Cerebellar nuclear complex (tissue), 1 donor: ENCODE results near the gene TAL1.

Experiments used
- DNase-seq, 2 experiments: peaks; one replicate each; lab custom pipeline; 2025; lab: John Stamatoyannopoulos, UW

TAL1 gene

DNA sequence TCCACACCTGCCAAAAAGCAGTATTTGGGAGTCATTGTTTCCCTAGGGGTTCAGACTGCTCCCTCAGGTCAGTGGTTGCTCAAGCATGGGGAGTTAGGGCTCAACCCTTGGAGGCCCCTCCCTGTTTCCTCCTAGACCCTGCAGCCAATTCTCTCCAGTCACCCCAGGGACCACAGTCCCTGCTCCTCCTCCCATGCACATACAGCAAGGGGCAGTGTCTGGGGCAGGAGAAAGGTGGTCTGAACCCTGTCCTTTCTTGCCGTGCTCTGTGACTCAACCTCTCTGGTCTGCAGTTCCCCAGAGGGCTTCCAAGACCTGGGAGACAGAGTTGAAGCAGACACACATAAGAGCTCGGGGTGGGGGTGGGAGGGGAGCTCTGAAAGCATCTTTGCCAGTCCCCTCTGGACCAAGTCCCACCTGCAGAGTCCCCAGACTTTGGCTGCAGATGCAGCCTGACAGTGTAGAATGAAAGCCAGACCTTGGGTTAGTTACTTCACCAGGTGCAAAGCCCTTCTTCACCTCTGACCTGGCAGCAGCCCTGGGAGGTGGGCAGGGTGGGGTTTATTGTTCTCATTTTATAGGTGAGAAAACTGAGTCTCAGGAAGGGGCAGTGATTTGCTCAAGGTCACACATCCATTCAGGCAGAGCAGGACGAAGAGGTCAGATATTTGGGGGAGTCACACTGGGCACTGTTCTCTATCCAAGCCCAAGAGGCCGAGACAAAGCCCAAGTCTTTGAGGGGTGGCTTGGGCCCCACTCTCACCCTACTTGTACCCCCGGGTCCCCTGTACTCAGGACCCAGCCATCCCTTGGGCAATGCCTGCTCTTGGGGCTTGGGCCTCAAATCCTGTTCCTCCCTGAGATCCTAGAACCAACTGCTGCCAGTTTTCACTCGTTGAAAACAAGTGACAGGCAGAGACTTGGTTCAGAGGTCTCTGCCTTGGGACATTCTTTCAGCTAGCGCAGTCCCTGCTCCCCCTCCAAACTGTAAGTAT is 42.9 kb downstream of the TAL1 start:
- DNase-seq: no peak

DNA sequence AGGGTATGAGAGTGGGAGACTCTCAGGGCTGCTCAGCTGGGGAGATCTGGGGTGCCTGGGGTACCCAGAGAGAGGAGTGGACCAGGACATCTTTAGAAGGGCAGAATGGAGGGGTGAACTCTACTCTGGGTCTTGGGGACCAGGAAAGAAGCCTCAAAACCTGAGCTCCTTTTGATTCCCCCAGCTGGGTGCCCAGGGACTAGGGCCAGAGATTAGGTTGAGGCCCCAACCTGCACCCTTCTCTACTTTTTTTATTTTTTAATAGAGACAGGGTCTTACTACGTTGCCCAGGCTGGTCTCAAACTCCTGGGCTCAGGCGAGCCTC is 44.1 kb downstream of the TAL1 start:
- DNase-seq: no peak

DNA sequence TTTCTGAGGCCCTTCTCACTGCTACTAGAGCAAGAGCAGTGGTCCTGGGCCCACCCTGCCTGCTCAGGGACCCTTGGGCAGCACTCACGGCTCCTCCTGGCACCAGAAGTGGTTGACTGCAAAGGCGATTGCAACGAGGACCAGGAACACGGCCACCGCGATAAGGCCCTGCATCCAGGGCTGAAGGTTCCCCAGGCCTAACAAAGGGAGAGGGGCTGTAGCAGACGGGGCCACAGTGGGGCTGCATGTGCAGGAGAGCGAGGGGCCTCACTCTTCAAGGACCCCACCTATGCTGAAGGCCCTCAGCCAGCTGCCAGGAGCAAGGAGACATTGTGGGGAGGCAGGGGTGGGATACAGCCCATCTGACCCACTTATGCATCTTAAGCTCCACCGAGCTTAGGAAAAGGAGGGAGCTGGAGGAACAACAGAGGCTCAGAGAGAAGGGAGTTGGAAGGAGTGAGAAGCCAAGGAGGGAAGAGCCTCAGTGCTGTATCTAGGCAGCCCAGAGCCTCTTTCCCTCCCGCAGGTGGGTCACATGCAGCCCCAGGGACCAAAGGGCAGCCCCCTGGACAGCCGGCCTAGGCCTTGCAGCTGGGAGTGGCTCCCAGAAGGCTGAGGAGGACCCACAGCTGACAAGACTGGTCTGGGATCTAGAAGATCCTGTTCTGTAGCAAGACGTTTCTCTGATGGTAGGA is 44.6 kb downstream of the TAL1 start:
- DNase-seq: no peak

DNA sequence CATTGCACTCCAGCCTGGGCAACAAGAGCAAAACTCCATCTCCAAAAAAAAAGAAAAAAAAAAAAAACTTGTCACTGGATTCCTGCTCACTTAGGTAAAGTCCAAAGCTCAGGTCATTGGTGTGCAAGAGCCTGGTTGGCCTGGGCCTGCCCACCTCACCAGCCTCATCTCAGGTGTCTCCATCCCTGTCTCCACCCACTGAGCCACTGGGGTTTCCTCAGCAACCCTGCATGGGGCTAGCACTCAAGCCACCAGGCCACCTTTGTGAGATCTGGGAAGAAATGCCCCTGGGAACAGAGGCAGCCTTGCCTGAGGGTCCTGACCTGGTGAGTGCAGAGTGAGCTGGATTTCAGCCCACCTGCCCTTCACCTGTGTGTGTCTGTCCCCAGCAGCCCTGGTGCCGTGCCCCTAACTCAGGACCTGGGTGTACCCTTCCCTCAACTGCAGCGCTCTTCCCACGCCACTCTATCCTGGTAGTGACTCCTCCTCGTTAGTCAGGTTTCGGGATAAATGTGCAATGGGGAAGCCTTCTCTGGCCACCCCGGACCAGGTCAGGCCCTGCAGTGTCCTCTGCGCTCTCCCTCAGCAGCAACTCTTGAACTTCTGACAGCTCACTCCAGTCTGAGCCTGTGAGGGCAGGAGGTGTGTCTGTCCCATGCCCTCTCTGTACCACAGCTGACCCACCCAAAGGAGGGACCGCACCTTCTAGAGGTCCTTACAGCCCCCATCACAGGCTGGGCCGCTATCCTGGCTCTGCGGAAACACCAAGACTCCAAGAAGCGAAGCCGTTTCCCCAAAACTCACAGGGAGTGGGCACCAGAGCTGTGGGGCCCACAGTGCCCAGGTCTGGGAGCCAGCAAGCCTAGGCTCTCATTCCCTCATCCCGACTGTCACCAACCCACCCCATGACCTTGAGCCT is 45.5 kb downstream of the TAL1 start:
- no peak for DNase-seq

DNA sequence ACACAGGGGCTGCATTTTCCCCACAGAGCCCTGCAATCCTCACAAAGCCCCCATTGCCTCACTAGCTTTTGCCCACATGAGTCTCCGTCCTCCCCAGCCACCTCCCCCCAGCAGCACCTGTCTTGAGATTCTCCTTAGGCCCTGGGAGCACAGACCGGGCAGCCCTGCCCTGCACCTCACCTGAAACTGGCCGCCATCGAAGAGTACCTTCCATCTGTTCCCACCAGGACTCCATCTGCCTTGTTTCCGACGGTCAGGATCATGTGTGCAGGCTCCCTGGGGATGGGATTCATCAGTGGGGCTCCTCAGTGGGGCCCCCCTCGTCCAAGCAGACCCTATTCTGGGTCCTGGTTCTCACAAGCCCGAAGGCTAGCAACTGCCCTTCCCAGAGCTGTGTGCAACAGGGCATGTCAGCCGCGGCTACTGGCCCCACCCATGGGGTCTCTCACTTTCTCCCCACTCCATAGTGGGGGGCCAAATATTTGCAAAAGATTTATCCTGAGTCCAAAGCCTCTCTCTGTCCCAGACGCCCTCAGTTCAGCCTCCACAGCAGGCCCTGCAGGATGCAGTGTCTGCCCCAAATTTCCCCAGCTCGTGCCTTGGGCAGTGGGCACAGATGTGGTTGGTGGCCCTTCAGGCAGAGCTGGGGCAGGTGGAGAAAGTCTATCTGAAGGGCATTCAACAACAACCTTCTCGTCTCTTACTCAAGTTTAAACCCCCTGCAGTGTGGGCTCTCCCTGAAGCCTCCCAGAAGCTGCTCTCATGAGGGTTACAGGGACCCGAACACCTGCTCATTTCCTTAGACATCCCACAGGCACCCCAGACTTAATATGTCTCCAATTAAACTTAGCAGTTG is 47.0 kb downstream of the TAL1 start:
- DNase-seq: no peak

DNA sequence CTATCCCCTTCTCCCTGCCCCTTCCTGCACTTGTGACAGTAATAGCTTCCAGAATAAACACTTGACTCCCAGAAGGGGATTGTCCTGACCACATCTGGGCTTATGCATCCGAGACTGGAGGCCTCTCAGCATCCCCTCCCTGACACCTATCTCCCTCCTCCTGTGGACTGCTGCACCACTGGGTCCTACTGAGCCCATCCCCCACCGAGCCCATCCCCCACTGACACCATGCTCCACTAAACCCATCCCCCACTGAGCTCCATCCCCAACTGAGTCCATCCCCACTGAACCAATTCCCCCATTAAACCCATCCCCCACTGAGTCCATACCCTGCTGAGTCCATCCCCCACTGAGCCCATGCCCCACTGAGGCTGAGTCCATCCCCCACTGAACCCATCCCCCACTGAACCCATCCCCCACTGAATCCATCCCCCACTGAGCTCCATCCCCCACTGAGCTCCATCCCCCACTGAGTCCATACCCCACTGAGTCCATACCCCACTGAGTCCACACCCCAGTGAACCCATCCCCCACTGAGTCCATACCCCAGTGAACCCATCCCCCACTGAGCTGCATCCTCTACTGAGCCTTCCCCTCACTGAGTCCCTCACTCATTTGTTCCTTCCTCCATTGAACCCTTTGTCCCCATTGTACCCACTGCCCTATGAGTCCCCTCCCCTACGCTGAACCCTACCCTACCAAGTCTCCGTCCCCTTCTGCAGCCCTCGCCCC is 47.8 kb downstream of the TAL1 start:
- DNase-seq: no peak

DNA sequence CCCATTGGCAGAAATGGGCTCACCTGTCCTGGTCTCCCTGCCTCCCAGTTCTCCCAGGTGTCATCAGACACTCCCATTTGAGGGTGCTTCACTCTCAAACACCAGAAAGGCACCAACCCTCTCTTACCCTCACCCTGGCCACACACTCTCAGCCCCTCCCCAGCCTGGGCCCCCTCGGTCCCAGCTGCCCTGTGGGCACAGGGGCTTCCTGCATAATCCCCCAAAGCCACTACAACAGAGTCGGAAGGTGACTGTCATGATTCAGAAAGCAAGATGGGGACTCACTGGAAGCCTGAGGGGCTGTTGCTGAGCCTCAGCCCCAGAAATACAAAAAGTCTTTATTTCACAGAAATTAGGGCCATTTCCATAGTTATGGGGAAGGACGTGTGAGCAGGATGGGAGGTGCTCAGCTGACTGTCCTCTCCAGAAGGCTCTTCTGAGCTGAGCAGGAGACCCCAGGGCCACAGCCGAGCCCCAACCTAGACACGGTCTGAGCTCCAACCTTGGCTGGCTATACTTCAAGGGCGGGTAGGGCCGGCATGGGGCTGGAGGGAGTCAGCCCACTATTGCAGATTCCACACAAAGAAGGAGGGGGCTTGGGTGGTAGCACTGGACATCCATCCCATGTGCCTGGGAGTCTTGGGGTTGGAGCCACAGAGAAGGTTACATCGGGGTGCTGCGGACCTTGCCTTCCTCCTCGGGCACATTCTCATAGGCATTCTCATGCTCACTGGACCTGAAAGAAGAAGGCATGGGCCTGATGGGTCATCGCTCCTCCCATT is 48.5 kb downstream of the TAL1 start:
- DNase-seq: no peak

DNA sequence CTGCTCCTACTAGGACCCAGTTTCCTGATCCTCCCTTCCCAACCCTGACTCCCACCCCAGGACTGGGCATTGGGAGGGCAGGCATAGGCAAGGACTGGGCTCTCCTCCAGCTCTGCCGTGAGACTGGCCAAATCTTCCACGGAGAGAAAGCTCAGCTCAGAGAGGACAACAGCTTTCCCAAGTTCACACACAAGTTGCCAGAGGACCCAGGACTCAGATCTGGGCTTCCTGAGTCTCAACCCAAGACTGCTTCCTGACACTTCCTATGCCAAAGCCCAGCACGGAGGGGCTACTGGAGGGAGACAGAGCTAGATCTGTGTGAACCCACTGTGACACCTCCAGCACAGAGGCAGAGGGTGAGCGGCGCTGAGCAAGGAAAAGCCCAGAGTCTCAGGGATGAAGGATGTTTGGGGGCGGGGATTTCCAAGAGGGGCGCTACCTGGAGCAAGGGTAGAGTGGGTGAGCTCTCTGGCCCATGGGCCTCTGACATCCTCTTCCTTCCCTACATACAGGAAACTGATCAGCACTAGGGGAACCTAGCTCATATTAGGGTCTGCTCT is 49.3 kb downstream of the TAL1 start:
- DNase-seq: no peak

DNA sequence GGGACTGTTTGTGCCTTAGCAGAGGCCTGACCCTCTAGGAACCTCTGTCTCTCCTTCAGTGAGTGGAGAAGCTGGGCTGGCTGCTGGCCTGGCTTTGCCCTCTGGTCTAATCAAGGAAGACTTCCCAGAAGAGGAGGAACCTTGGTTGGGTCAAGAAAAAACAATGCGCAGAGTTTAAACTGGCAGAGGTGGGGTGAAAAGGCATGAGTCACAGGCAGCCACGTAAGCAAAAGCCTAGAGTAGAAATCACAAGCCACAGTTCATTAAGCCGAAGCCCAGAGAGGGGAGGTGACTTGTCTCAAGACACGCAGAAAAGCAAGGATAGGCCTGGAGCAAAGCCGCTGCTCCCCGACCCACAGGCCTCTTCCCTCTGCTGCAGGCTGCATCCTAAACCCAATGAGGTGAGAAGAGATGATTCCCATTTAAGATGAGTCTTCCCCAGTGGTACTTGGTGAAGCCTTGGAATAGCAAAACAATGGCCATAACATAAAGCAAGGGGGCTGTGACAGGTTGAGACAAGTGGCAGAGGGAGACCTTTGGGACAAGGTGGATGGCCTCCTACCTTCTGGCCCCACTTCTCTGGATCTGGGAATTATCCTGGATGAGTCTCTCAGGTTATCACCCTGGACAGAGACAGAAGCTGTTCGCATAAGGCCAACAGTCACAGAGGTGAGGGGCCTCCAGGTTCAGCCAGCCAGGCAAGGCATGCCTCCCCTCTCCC is 49.9 kb downstream of the TAL1 start:
- no peak for DNase-seq

DNA sequence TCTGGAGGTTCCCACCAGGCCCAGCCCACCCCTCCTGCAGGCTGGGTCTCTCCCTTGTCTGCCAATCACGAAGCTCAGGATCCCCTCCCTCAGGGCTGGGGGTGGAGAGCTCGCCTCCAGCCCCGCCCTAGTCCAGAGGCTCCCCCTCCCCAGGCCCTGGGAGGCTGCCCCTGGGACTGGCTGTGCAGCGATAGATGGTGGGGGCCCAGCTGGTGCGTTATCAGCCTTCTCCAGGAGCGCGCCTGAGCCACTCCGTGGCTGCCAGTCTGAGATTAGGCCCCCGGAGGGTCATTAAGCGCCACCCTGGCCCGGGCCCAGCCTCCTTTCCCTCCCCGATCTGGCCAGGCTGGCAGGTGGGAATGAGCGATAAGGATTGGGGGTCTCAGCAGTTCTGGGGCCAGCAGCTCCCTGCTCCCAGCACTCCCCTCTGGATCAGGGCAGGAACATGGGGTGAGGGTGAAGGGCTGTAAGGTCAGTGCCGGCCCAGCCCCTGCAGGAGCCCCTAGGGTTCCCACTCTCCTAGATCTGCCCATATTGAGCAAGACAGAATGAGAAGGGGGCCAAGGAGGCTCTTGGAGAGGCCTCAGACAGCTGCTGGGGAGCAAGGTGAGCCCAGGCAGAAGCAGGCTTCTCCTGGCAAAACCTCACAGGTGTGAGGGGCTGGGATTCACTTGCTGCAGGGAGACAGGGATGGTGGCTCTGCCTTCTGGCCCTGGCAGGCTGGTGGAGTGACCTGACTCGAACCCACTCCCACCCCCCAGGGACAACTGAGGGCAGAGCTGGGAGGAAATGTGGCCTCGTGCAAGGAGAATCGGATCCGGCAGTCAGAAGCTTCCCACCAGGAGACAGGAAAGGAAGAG is 50.7 kb downstream of the TAL1 start:
- no peak for DNase-seq

DNA sequence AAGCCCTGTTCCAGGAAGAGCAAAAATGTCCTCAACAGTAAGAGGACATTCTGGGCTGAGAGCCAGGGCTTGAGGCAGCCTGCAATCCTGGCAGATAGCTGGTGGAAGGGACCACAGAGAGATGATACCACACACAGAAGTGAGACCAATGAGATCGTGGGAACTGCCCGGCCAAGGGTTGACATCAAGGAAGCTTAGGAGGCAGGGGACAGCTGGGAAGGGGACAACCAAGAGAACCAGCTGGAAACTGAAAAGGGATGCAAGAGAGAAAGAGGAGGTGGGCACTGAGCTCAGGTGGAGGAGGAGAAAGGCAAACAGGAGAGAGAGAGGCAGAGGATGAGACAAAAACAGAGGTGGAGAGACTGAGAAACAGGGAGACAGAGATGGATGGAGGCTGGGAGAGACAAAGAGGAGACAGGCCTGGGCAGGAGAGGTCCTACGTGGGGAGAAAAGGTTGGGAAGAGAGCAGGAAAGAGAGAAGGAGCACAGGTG is 51.4 kb downstream of the TAL1 start:
- DNase-seq: no peak

DNA sequence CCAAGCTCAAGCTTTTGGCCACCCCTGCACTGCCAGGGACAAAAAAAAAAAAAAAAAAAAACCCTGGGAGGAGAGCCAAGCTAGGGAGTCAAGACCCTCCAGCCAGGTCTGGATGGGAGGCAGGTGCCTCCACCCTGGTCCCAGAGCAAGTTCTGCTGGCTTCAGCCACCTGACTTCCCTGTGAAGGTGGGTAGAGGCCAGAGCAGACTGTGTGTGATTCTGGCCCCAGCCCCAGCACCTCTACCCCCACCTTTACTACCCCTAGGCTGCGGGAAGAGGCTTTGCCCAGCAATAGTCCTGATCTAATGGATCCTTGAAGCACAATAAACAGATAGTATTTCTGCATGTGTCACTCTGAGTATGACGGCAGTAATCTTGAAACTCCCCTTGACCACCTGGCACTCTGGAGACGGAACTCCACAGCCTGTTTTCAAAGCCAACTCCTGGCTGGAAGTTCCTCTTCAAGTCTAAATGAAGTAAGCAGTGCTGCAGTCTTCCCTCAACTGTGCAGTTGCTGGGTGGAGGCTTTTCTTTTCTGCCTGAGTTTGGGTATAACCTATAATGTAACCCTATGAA is 51.9 kb downstream of the TAL1 start:
- no peak for DNase-seq

DNA sequence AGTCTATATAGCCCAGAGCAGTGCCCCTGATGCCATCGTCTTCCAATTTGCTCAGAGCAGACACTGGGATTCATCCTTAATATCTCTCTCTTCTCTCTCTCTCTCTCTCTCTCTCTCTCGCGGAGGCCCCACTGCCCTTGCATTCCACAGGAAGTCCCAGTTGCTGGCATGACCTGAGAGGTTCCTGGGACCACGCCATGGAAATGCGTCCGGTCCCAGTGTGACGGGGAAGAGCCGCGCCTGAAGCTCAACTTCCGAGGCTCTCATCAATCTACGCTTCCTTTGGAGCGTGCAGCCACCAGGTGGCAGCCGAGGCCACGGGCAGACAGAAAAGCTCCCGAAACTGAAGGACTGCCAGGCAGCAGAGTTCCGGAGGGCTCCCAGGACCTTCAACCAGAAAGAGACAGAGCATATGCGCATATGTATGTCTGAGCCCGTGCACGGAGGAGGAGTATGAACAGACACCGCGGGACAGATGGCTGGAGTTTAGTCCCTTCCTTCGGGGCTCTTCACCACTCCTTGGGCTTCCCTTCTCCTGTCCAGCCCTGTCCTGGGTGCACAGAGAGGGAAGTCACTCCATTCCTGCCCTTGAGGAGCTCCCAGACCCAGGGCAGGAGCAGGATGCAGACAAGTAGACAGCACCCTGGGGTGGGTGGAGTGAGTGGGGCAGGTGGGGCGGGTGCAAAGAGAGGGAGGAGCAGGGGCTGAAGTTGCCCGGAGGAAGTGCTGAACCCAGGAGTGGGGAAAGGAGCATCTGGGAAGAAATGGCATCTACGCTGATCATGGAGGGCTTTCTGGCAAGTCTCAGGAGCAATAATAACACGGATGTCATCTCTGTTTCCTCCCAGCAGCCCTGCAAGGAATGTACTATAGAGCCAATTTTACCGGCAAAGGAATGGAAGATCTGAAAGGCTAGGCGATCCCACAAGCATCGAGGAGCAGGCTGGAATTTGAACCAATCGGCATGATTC is 52.7 kb downstream of the TAL1 start:
- DNase-seq: no peak

DNA sequence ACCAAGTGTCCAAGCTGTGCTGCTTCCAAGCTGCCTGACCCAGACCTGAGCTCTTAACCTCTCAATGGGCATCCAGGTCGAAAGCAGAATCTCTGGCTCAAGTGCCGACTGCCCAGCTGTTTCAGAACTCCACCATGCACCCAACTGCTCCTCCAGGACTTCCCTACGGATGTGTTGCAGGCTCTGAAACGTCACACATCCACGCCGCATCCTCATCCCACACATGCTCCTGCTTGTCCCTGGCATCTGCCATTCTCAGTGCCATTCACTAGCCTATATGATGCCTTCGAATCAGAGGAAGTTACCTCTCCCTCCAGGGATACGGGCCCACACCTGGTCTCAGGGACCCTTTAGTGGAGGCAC is 53.4 kb downstream of the TAL1 start:
- DNase-seq: no peak

DNA sequence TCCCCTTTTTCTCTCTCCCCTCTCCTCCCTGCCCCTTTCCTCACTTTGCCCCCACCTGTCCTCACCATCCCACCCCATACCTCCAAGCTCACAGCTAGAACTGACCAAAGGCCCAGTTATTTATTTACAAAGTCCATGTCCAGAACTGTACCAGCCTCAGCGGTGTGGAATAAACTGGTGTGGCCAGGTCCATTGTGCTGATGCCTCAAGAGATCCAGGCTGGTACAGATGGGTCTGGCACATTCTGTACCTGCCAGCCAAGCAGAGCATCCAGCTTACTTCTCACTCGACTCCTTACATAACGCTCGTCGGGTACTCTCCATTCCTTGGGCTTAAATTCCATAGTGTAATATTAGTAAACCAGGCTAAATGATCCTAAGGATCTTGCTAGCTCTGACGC is 54.0 kb downstream of the TAL1 start:
- no peak for DNase-seq
